ENCODE results near the gene PDE4A.
A peak's percentile ranks its signal among the peaks of the same experiment; 100 is the strongest.

The PDE4A gene

DNA sequence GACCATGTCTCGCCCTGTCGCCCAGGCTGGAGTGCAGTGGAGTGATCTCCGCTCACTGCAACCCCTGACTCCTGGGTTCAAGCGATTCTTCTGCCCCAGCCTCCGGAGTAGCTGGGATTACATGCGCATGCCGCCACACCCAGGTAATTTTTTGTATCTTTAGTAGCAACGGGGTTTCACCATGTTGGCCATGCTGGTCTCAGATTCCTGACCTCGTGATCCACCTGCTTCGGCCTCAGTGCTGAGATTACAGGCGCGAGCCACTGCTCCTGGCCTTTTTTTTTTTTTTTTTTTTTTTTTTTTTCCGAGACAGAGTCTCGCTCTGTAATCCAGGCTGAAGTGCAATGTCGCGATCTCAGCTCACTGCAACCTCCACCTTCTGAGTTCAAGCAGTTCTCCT is 87.7 kb downstream of the PDE4A start:
- DNase-seq (ENCODE audit: low spot score) (no peak), FAIRE-seq (no peak)

DNA sequence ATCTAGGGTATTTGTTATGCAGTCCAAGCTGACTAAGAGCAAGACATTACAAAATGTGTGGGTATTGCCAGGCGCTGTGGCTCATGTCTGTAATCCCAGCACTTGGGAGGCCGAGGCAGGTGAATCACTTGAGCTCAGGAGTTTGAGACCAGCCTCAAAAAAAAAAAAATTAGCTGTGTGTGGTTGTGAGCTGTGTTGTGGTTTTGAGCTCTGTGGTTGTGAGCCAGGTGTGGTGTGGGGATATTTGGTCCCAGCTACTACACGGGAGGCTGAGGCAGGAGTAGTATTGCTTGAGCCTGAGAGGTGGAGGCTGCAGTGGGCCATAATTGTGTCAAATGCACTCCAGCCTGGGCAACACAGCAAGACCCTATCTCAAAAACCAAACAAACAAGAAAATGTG is 88.4 kb downstream of the PDE4A start:
- DNase-seq (ENCODE audit: low spot score) (no peak), FAIRE-seq (no peak)

DNA sequence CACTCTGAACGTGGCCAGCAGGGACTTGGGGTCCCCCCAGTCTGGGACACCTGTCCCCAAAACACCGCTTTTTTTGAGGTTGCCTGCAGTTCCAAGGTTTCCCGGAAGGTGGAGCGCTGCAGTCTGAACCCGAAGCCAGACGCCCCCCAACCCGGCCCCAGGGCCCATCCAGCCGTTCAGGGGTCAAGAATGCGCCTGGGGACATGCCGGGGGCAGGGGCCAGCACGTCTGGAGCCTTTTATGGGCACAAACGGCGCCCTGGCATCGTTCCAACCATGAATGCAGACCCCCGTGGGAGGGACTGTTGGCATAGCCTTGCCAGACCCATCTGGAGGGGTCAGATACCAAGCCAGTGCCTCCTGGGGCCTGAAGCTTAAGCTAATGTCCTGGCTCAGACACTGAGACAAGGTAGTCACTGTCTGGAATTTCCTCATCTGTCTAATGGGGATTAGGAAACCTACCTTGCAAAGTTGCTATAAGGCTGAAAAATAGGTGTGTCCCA is 90.0 kb downstream of the PDE4A start:
- DNase-seq (ENCODE audit: low spot score) = no peak

DNA sequence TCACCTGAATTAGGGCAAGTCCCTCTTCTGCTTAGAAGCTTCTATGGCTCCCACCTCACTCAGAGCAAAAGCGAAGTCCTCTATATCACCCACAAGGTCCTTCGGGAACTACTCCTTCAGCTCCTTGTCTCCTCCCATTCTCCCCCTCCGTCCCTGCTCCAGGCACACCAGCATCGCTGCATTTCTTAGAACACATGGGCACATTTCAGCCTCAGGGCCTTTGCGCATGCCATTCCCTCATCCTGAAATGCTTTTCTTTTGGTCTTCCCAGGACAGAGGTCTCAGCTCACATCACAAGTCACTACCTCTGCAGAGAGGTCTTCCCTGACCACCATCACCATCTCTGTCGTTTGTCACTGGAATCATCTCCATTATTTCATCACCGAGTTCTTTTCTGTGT is 92.9 kb downstream of the PDE4A start:
- FAIRE-seq = no peak
- DNase-seq (ENCODE audit: low spot score) = no peak

More for the DNA sequence above, 90.0 kb downstream of the PDE4A start:
- FAIRE-seq = no peak

DNA sequence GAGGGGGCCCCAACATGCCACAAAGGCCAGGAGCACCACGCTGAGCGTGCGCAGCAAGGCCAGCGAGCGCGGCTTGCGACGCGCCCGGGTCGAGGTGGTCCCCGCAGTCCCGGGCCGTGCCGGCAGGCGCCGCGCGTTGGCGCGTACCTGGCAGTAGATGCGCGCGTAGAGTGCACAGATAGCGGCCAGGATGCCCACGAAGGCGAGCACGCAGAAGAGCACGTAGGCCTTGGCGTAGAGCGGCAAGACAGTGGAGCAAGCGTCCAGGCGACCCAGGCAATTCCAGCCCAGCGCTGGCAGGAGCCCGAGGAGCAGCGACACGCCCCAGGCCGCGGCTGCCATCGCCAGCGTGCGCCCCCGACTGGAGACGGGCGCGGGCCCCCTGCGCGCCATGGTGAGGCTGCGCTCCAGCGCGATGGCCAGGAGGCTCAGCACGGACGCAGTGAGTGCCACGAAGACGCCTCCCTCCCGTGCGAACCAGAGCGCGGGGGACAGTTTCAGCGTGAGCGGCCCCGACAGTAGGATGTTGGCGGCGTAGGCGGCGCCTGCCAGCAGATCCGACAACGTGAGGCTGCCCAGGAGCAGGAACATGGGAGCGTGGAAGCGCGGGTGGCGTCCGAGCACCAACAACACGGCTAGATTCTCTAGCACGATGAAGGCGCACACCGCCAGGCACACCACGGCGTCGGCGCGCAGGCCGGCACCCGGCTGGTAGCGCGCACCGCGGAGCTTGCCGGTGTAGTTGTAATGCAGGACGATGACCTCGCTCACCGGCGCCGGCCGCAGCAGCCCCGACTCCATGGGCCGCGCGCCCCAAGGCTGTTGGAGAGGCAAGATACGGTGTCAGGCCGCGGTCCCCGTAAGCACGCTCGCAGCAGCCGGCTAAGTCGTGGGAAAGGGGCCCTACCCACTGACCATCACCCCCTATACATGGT is 94.1 kb downstream of the PDE4A start:
- FAIRE-seq = no peak

DNA sequence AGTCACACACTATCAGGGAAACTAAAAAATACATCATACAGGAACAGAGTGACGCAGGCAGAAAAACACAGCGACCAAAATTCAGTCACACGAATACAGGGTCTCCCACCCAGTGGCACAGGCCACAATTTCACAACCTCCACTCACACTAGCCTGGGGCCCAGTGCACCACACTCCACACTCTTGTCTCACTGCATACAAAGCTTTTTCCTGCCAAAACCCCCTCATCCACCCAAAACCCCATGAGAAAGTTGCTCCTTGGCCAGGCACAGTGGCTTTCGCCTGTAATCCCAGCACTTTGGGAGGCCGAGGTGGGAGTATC is 95.7 kb downstream of the PDE4A start:
- no peak for FAIRE-seq

More for the DNA sequence above, 94.1 kb downstream of the PDE4A start:
- no peak for DNase-seq (ENCODE audit: low spot score)

DNA sequence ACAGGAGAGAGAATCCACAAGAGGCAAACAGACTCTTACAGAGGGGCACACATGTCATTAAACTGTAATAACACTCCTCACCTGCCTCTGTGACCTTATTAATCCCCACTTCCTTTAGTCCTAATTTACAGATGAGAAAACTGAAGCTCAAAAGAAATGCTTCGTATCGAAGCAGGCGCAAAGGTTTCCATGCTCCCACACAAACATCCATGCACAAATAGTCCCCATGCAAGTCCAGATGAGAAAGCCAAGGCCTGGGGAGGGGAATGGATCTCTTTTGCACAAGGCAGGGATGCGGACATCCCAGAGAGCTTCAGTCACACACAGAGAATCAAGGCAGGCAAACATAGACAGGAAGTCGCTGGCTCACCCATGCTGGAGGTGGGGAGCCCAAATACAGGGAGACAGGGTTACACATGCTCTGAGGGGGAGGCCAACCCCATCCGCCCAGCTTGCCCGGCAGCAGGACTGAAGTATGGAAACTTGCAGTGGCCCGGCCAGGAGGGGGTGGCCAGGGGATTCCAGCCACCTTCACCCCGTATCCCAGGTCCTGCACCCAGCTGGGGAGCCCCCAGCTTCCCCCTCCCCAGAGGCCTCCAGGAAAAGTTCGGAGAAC is 96.4 kb downstream of the PDE4A start:
- DNase-seq (ENCODE audit: low spot score) (peak; percentile 30), FAIRE-seq (no peak)

More for the DNA sequence above, 95.7 kb downstream of the PDE4A start:
- DNase-seq (ENCODE audit: low spot score) = no peak

DNA sequence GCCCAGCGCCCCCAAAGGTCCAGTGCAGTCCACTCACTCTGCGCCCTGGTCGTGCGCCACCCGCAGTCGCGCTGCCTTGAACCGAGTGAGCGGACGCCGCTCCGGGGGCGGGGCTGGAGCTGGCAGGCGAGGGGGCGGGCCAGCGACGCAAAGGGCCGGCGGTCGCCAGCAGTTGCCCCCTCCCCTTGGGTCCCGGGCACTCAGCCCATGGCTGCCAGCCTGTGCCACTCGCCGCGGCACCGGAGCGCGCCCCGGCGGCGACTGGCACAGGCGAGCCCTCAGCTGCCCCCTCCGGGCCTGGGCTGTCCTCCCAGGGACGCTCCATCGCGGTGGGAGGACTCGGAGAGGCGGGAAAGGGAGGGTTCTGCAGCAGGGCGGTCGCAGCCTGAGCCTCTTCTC is 97.0 kb downstream of the PDE4A start, which contains the start of gene S1PR5:
S1PR5 (minus strand) TSS at position 87 of the 399 bp plus-strand sequence. CDS start 2,436 bp downstream, outside the sequence.
- peak; percentile 67 for DNase-seq (ENCODE audit: low spot score)
- FAIRE-seq = no peak

DNA sequence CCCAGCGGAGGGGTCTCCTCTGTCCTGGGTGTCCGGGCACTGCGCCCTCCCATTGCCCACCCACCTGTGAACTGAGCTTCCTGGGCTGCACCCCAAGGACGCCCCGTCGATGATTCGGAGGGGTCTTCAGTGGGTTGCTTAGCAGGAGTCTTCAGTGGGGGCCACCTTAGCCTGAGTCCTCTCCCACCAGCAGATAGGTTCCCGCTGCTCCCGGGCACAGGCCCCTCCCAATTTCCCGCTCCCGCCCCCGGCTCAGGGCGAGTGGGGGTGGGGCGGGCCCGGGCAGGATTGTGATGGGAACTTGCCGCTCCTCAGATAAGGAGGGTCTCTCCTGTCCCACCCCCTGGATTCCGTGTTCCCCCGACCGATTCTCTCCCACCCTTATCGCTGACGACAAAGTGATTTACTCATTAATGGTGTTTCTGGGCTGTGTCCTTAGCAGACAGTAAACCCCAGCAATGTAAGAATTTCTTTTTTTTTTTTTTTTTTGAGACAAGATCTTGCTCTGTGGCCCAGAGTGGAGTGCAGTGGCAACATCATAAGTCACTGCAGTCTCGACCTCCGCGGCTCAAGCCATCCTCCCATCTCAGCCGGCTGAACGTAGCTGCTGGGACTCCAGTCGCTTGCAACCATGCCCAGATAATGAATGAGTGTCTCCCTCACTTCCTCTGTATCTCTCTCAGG is 97.6 kb downstream of the PDE4A start:
- DNase-seq (ENCODE audit: low spot score) = peak; percentile 82
- no peak for FAIRE-seq

DNA sequence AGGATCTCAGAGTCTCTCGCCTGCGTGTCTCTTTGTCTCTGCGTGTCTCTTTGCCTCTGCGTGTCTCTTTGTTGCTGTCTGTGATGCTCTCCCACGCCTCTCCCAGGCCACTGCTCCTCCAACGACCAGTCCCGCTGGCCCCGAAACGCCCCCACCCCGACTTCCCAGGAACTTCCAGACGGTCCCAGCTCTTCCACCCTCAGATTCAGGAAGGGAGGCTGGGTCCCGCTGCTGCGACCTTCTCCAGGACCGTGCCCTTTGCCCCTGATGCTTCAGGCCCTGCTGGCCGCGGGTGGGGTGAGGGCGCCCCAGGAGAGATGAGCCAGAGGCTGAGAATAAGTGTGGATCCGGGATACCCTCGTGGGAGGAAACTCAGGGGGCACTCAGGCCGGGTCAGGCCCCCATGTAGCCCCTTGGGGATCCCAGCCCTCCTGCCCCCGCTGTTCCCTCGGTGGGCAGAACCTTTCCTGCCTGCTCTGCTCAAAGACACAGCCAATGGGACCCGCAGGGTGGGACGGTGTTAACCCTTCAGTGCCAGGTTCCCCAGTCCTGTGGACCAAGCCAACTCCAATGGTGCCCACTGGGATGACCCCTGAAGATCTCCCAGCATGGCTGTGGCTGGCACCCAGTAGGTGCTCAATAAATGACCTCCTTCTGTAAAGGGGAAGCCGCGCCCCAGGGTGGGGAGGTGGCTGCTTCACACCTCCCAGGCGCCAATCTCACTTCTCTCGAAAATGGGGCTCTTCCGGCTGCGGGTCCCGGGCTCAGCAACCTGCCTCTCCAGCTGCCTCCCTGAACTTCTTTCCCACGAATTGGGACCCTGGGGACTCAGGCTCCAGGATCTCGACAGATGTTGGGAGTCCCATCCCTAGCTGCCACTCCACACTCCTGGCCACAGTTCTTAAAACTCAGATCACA is 98.4 kb downstream of the PDE4A start:
- no peak for FAIRE-seq
- DNase-seq (ENCODE audit: low spot score) = no peak
